Panc1 (cell line): ENCODE results near the gene HOXA9.

ENCODE experiments used
- REST ChIP-seq, 2 experiments: IDR thresholded peaks; 2 replicates each; pipeline ENCODE4 v1.6.1; 2011 to 2012; ENCODE audit warnings: low read depth in 2 of 2, control low read depth in 1 of 2, low read length in 1 of 2, mild to moderate bottlenecking in 1 of 2, moderate library complexity in 1 of 2; ENCODE audit not compliant: insufficient read depth in 1 of 2
- TCF7L2 ChIP-seq: IDR thresholded peaks from 2 replicates; pipeline ENCODE4 v1.6.1; 2011; ENCODE audit warnings: mild to moderate bottlenecking, low read depth, low read length, inconsistent platforms
- TF ChIP-seq, protein P1 (sequence below): fragments of 450-650 bp; IDR thresholded peaks from 2 replicates; pipeline ENCODE4 v1.5.1; 2017; ENCODE audit warnings: mild to moderate bottlenecking

DNA sequence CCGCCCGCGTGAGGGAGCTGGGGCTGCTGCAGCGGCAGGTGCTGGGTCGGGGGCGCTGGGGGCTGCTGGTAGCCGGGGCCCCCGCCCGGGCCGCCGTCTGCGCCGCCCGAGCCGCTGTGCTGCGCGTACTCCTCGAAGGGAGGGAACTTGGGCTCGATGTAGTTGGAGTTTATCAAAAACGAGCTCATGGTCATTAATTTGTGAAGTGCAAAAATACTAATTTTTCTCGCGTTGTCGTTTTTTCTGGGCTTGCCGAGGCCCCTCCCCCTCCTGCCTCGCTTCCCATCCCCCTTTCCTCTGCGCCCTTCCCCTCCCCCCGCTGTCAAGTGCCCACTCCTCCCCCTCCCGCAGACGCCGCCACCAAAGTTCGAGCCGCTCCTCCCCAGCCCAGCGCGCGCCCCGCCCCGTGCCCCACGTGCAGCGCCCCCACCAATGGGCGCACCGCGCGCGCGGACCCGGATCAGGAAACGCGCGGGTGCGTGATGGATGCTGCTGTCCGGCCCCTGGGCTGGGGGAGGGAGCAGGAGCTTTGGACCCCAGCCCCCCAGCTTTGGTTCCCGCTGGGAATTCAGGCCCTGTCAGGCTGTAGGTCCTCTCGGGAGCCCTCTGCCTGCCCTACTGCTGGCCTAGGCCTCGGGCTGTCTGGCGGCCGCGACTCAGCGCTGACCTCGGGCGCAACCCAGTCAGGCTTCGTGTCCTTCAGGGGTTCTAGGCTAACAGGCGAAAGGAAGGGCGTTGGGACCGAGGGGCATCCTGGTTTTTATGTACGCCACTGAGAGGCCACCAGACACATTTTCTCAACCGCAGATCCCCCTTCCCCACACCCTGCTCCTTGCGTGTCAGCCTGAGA, 34.6 kb downstream of the HOXA9 start, which contains the start of gene HOXA4:
- TF ChIP-seq, protein P1, sequence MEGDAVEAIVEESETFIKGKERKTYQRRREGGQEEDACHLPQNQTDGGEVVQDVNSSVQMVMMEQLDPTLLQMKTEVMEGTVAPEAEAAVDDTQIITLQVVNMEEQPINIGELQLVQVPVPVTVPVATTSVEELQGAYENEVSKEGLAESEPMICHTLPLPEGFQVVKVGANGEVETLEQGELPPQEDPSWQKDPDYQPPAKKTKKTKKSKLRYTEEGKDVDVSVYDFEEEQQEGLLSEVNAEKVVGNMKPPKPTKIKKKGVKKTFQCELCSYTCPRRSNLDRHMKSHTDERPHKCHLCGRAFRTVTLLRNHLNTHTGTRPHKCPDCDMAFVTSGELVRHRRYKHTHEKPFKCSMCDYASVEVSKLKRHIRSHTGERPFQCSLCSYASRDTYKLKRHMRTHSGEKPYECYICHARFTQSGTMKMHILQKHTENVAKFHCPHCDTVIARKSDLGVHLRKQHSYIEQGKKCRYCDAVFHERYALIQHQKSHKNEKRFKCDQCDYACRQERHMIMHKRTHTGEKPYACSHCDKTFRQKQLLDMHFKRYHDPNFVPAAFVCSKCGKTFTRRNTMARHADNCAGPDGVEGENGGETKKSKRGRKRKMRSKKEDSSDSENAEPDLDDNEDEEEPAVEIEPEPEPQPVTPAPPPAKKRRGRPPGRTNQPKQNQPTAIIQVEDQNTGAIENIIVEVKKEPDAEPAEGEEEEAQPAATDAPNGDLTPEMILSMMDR = no peak
- TF ChIP-seq TCF7L2 (no peak), REST (IDR thresholded peaks at IDR 0.05; ENCODE audit: insufficient read depth in 1 of 2, low read depth in 2 of 2, low read length in 1 of 2) (no peak)
